ENCODE measurements around the gene GPX4.

DNA sequence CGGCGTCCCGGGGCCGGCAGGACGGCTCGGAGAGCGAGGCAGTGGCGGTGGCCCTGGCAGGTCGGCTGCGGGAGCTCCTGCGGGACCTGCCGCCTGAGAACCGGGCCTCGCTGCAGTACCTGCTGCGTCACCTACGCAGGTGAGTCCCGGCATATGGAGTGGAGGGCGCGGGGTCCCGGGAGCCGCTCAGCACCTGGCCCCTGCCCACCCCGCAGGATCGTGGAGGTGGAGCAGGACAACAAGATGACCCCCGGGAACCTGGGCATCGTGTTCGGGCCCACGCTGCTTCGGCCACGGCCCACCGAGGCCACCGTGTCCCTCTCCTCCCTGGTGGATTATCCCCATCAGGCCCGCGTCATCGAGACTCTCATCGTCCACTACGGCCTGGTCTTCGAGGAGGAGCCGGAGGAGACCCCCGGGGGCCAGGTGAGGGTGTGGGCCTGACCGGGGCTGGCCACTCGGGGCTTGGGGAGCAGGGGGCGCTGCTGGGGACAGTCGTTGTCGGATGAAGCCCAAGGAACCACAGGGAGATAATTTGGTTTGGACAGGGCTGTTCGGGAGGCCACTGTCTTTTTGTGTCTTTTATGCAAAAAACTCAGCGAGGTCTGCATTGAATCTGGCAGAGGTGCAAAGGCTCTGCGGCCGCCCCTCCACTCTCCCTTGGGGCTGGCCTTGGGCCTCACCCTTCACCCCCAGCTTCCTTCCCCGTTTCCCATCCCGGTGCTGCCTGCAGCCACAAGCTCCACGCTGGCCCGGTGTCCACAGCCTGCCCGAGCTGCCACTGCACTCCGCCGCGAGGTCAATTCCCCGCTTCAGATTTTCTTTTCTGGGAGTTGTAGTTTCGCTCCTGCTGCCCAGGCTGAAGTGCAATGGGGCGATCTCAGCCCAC is 20.6 kb upstream of the GPX4 start:
- TF ChIP-seq, protein P1, sequence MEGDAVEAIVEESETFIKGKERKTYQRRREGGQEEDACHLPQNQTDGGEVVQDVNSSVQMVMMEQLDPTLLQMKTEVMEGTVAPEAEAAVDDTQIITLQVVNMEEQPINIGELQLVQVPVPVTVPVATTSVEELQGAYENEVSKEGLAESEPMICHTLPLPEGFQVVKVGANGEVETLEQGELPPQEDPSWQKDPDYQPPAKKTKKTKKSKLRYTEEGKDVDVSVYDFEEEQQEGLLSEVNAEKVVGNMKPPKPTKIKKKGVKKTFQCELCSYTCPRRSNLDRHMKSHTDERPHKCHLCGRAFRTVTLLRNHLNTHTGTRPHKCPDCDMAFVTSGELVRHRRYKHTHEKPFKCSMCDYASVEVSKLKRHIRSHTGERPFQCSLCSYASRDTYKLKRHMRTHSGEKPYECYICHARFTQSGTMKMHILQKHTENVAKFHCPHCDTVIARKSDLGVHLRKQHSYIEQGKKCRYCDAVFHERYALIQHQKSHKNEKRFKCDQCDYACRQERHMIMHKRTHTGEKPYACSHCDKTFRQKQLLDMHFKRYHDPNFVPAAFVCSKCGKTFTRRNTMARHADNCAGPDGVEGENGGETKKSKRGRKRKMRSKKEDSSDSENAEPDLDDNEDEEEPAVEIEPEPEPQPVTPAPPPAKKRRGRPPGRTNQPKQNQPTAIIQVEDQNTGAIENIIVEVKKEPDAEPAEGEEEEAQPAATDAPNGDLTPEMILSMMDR (conservative IDR thresholded peaks at IDR 0.05; ENCODE audit: low read length): no peak
- TF ChIP-seq EZH2phosphoT487 (IDR thresholded peaks at IDR 0.05; ENCODE audit: borderline replicate concordance): no peak
